Neuronal stem cell (in vitro differentiated cells): Measurements from ENCODE around the gene AGTPBP1. TPM values are rescaled to one million over a fixed set of nuclear protein-coding genes. Genes with fewer than 3 reads are reported as not detected.
"Not testable (repeated sequence)": the region's sequence is repeated elsewhere in the genome, so short reads cannot be mapped to it uniquely, and the experiment has no call there.

Source experiments
- DNase-seq: peaks from one replicate; pipeline ENCODE4 v3.0.0-alpha.2; 2013; ENCODE audit warnings: low spot score
- H2AFZ ChIP-seq: one replicate; pipeline ENCODE4 v1.6.1; 2013; ENCODE audit warnings: mild to moderate bottlenecking, low read length, inconsistent platforms
- H2AK5ac ChIP-seq: 2 replicates; pipeline ENCODE4 v1.6.1; 2013; ENCODE audit warnings: low read depth, mild to moderate bottlenecking, inconsistent platforms, low read length, moderate library complexity, mixed read lengths
- H2BK120ac ChIP-seq: 2 replicates; pipeline ENCODE4 v1.6.1; 2013; ENCODE audit warnings: low read depth, mild to moderate bottlenecking, inconsistent platforms, low read length, moderate library complexity, mixed read lengths
- H2BK12ac ChIP-seq: one replicate; pipeline ENCODE4 v1.6.1; 2013; ENCODE audit warnings: low read length, inconsistent platforms
- H2BK15ac ChIP-seq: 2 replicates; pipeline ENCODE4 v1.6.1; 2013; ENCODE audit warnings: mild to moderate bottlenecking, low read length, inconsistent platforms, mixed read lengths
- H2BK5ac ChIP-seq: one replicate; pipeline ENCODE4 v1.6.1; 2013; ENCODE audit warnings: inconsistent platforms, mild to moderate bottlenecking, low read length, moderate library complexity
- H3K14ac ChIP-seq: one replicate; pipeline ENCODE4 v1.6.1; 2013; ENCODE audit warnings: low read length, inconsistent platforms
- H3K18ac ChIP-seq: 2 replicates; pipeline ENCODE4 v1.6.1; 2013; ENCODE audit warnings: low read length, inconsistent platforms
- H3K23ac ChIP-seq: 2 replicates; pipeline ENCODE4 v1.6.1; 2013; ENCODE audit warnings: low read depth, mild to moderate bottlenecking, mixed read lengths, low read length, inconsistent platforms; ENCODE audit not compliant: poor library complexity
- H3K27ac ChIP-seq: replicated peaks from 3 replicates; pipeline ENCODE4 v1.5.1; 2013; ENCODE audit warnings: low read length, inconsistent platforms
- H3K27me3 ChIP-seq, 3 experiments: 2 replicates each; pipeline ENCODE4 v1.6.1; 2013; ENCODE audit warnings: low read length in 3 of 3, mild to moderate bottlenecking in 2 of 3, inconsistent platforms in 1 of 3, low read depth in 1 of 3, mixed read lengths in 1 of 3, moderate library complexity in 1 of 3; ENCODE audit not compliant: control insufficient read depth in 3 of 3, insufficient read depth in 3 of 3
- H3K36me3 ChIP-seq, 2 donors: replicated peaks in 1 of 2; 2 replicates each; pipeline ENCODE4 v1.6.1; 2013; ENCODE audit warnings: low read length in 2 of 2; ENCODE audit not compliant: control insufficient read depth in 2 of 2, insufficient read depth in 2 of 2
- H3K4ac ChIP-seq: 2 replicates; pipeline ENCODE4 v1.6.1; 2013; ENCODE audit warnings: inconsistent platforms, mild to moderate bottlenecking, low read length, moderate library complexity
- H3K4me1 ChIP-seq, 2 donors: 1 replicate in 1 of 2; 2 replicates in 1 of 2; pipeline ENCODE4 v1.6.1; 2013; ENCODE audit warnings: low read length in 2 of 2, low read depth in 1 of 2; ENCODE audit not compliant: control insufficient read depth in 2 of 2, insufficient read depth in 1 of 2
- H3K4me2 ChIP-seq: one replicate; pipeline ENCODE4 v1.6.1; 2013; ENCODE audit warnings: mild to moderate bottlenecking, low read length, inconsistent platforms; ENCODE audit not compliant: insufficient read depth, poor library complexity, severe bottlenecking
- H3K4me3 ChIP-seq, 2 donors: 2 replicates each; pipeline ENCODE4 v1.5.1; 2013; ENCODE audit warnings: low read length in 2 of 2, mild to moderate bottlenecking in 2 of 2, inconsistent platforms in 1 of 2, moderate library complexity in 1 of 2
- H3K79me1 ChIP-seq: one replicate; pipeline ENCODE4 v1.6.1; 2013; ENCODE audit warnings: low read depth, mild to moderate bottlenecking, inconsistent platforms, low read length, moderate library complexity
- H3K9ac ChIP-seq: one replicate; pipeline ENCODE4 v1.6.1; 2013; ENCODE audit warnings: mild to moderate bottlenecking, low read depth, low read length, inconsistent platforms; ENCODE audit not compliant: poor library complexity
- H3K9me3 ChIP-seq, 2 donors: replicated peaks in 1 of 2; 2 replicates each; pipeline versions ENCODE3 to v1.6.1; 2013; ENCODE audit warnings: low read length in 2 of 2, mild to moderate bottlenecking in 2 of 2, inconsistent platforms in 1 of 2, low read depth in 1 of 2, mixed read lengths in 1 of 2, moderate library complexity in 1 of 2; ENCODE audit not compliant: control insufficient read depth in 2 of 2, insufficient read depth in 1 of 2
- H4K8ac ChIP-seq: one replicate; pipeline ENCODE4 v1.6.1; 2013; ENCODE audit warnings: low read depth, mild to moderate bottlenecking, inconsistent platforms, low read length, moderate library complexity
- H4K91ac ChIP-seq: one replicate; pipeline ENCODE4 v1.6.1; 2013; ENCODE audit warnings: low read length, low read depth, mild to moderate bottlenecking, inconsistent platforms; ENCODE audit not compliant: poor library complexity
- WGBS, 2 donors: extraction: QIAGEN DNeasy Blood & Tissue Kit; methylation state at CpG; one replicate each; pipeline ENCODE4 v1.1.7; 2013; ENCODE audit warnings: missing lambda C conversion rate in 2 of 2, mixed read lengths in 1 of 2; ENCODE audit not compliant: insufficient read length in 2 of 2, insufficient replicate concordance in 1 of 2; ENCODE audit errors: extremely low coverage in 2 of 2; 5-methylcytosine and 5-hydroxymethylcytosine counted together
- polyA plus RNA-seq, 2 experiments: library from polyadenylated mRNA; stranded (reverse); fragments of 200-250 nt; gene quantifications; one replicate each; pipeline ENCODE4 v1.2.3, GENCODE V29; 2013

The AGTPBP1 gene, protein sequence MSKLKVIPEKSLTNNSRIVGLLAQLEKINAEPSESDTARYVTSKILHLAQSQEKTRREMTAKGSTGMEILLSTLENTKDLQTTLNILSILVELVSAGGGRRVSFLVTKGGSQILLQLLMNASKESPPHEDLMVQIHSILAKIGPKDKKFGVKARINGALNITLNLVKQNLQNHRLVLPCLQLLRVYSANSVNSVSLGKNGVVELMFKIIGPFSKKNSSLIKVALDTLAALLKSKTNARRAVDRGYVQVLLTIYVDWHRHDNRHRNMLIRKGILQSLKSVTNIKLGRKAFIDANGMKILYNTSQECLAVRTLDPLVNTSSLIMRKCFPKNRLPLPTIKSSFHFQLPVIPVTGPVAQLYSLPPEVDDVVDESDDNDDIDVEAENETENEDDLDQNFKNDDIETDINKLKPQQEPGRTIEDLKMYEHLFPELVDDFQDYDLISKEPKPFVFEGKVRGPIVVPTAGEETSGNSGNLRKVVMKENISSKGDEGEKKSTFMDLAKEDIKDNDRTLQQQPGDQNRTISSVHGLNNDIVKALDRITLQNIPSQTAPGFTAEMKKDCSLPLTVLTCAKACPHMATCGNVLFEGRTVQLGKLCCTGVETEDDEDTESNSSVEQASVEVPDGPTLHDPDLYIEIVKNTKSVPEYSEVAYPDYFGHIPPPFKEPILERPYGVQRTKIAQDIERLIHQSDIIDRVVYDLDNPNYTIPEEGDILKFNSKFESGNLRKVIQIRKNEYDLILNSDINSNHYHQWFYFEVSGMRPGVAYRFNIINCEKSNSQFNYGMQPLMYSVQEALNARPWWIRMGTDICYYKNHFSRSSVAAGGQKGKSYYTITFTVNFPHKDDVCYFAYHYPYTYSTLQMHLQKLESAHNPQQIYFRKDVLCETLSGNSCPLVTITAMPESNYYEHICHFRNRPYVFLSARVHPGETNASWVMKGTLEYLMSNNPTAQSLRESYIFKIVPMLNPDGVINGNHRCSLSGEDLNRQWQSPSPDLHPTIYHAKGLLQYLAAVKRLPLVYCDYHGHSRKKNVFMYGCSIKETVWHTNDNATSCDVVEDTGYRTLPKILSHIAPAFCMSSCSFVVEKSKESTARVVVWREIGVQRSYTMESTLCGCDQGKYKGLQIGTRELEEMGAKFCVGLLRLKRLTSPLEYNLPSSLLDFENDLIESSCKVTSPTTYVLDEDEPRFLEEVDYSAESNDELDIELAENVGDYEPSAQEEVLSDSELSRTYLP
- 33.7 TPM for polyA plus RNA-seq (2013, experiment 1 of 2)
- polyA plus RNA-seq (2013, experiment 2 of 2) = 34.7 TPM

DNA sequence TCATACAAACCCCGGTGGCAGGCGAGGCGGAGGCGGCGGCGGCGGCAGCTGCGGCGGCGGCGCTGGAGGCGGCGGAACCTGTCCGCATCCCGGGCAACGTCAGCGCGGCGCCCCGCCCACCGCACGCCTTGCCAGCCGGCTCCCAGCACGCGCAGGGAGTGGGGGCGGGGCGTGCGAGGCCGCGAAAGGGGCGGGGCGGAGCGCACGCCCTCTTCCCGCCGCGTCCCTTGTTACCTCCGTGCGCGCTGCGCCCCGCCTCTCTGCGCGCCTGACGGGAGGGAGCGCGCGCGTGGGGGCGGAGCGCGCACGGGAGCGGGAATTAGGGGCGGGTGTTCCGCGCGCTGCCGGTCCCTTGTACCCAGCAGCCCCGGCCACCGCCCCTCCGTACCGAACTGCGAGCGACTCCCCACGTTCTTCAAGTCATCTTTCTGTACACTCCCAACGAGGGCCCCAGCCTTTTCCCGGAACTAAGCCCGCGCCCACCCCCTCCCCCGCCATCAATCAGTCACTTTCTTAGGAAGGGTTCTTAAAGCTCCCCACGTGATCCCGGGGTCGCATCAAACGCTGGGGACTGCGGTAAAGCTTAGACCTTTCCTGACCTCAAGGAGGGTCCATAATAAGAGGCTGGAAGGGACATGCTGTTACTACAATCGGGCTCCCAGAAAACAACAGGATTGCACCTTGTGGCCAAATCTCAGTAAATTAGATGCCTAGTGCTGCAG is at the start of gene AGTPBP1:
Gene AGTPBP1 (minus strand): TSS at position 80 of the 722 bp plus-strand sequence. CDS start 29,421 bp downstream, outside the sequence.
- Histone ChIP-seq H2BK120ac (no peak within 1 kb of the TSS), H3K18ac (peak within 1 kb of the TSS; percentile 96), H3K4ac (peak within 1 kb of the TSS; percentile 57), H4K8ac (no peak within 1 kb of the TSS), H2BK12ac (no peak within 1 kb of the TSS), H3K14ac (peak within 1 kb of the TSS; percentile 87), H3K9ac (peak within 1 kb of the TSS; percentile 87), H3K4me1 (peaks cover 5 to 19% of the 10 kb centered on the region in 2 donors), H3K4me3 (peak within 1 kb of the TSS; percentile 85 to 98), H3K4me2 (peak within 1 kb of the TSS; percentile 78), H3K9me3 (no peaks in the 10 kb centered on the region), H3K36me3 (no peaks in the 10 kb centered on the region), H4K91ac (no peak within 1 kb of the TSS), H2AFZ (peak within 1 kb of the TSS; percentile 95), H2BK15ac (no peak within 1 kb of the TSS), H3K79me1 (no peaks in the 10 kb centered on the region), H3K23ac (peak within 1 kb of the TSS; percentile 48), H2BK5ac (peak within 1 kb of the TSS; percentile 83), H3K27ac (peak within 1 kb of the TSS; percentile 94), H3K27me3 (no peaks in the 10 kb centered on the region), H2AK5ac (no peak within 1 kb of the TSS)
- no CpG with 5 or more reads among the region's 77 CpGs for WGBS, 2 donors
- DNase-seq = peak; percentile 96

DNA sequence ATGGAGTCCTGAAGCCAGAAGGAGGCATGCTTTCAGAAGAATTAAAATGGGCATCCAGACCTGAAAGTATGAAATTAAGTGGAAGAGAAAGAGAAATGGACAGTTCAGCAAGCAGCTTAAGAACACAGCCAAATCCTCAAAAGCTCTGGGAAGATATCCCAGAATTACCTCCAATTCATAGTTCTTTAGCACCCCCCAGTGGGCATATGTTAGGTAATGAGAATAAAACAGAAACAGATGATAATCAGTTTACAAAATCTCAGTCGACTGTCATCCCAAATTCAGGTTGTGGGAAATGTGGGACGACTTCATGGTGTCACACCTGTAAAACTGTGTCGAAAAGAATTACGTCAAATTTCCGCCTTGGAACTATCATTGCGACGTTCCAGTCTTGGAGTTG is 44.4 kb upstream of the AGTPBP1 start:
- not testable (repeated sequence) for H3K79me1 ChIP-seq, H2AFZ ChIP-seq, H2BK15ac ChIP-seq, H3K9ac ChIP-seq, H3K36me3 ChIP-seq, H2AK5ac ChIP-seq, H3K23ac ChIP-seq, H2BK120ac ChIP-seq, H3K4me1 ChIP-seq, H2BK5ac ChIP-seq, H3K14ac ChIP-seq, H4K91ac ChIP-seq, H3K27ac ChIP-seq, H3K4ac ChIP-seq, DNase-seq, H3K27me3 ChIP-seq, H3K4me2 ChIP-seq, H3K18ac ChIP-seq, H3K4me3 ChIP-seq, H2BK12ac ChIP-seq, H4K8ac ChIP-seq, H3K9me3 ChIP-seq
- WGBS, 2 donors = no CpG with 5 or more reads among the region's 7 CpGs

DNA sequence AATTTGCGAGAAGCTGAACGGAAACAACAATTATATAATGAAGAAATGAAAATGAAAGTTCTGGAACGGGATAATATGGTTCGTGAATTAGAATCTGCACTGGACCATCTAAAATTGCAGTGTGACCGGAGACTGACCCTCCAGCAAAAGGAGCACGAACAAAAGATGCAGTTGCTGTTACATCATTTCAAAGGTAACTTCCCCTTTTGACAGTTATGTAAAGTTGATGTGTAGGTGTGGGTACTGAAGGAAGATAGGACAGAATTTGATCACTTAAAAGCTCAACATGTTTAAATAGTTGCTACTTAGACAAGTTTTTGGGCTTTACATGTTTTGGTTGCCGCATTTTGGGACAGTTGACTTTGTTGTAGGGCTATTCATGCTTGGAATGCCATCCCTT is 32.1 kb upstream of the AGTPBP1 start:
- not testable (repeated sequence) for H3K27ac ChIP-seq, H2BK5ac ChIP-seq, H4K8ac ChIP-seq, H3K18ac ChIP-seq, DNase-seq, H3K79me1 ChIP-seq, H2BK12ac ChIP-seq, H2BK15ac ChIP-seq, H3K14ac ChIP-seq, H3K4me3 ChIP-seq, H3K4me2 ChIP-seq, H3K9me3 ChIP-seq, H2AFZ ChIP-seq, H3K27me3 ChIP-seq, H3K4me1 ChIP-seq, H4K91ac ChIP-seq, H3K36me3 ChIP-seq, H2BK120ac ChIP-seq, H2AK5ac ChIP-seq, H3K4ac ChIP-seq, H3K9ac ChIP-seq, H3K23ac ChIP-seq
- no CpG with 5 or more reads among the region's 7 CpGs for WGBS, 2 donors
